K562 (cell line): ENCODE results near the gene PRKCG. TPM values are rescaled to one million over a fixed set of nuclear protein-coding genes. Genes with fewer than 3 reads are reported as not detected.

ENCODE experiments used
- ATAC-seq: fragments of 200-7000 bp; cut with Tn5 transposase; 3 replicates; pipeline ENCODE4 v1.9.1; 2020; ENCODE audit warnings: moderate library complexity
- BruUV-seq: library from RNA; stranded (reverse); fragments of 400-500 nt; replicated peaks from 2 replicates; lab custom pipeline; 2021; lab: Mats Ljungman, UMichigan
- CTCF ChIA-PET: fragments of 300-600 bp; formaldehyde crosslinking; extraction: SDS; loops from one replicate; lab custom pipeline; 2021; ENCODE audit warnings: low intra/inter-chr PET ratio; lab: Yijun Ruan, JAX
- POLR2A ChIA-PET: fragments of 300-600, 350-650 bp; sonication (Branson Sonifier 250); formaldehyde crosslinking; extraction: SDS; loops from one replicate; lab custom pipeline; 2021; ENCODE audit warnings: antibody characterized with exemption, inconsistent platforms; lab: Yijun Ruan, JAX
- DNase-seq, 4 experiments: peaks; one replicate each; pipeline versions ENCODE4 v3.0.0 to v3.0.0-alpha.2; 2011 to 2018; ENCODE audit warnings: low spot score in 3 of 4, mixed read lengths in 3 of 4; ENCODE audit errors: extremely low read depth in 1 of 4
- FAIRE-seq: peaks from 2 replicates; lab custom pipeline; 2011; peaks lifted over from hg19 to GRCh38; lab: Jason Lieb, UNC
- H2AFZ ChIP-seq: 2 replicates; pipeline ENCODE4 v1.6.0; 2011; ENCODE audit warnings: low read depth, low read length, control low read depth, inconsistent platforms
- H3K27ac ChIP-seq: fragments of 200-600 bp; 3 replicates; pipeline ENCODE4 v1.8.0; 2011; ENCODE audit warnings: low read depth, mild to moderate bottlenecking, control low read depth, inconsistent platforms, low read length, moderate library complexity, mixed read lengths; ENCODE audit errors: extremely low read depth
- H3K27me3 ChIP-seq, 2 experiments: fragments of 300-600 bp in 1 of 2; 2 replicates in 1 of 2; 3 replicates in 1 of 2; pipeline versions ENCODE4 v1.6.0 to v1.8.0; 2011; ENCODE audit warnings: inconsistent platforms in 2 of 2, low read length in 2 of 2, mild to moderate bottlenecking in 1 of 2, mixed read lengths in 1 of 2, moderate library complexity in 1 of 2; ENCODE audit not compliant: control insufficient read depth in 2 of 2, insufficient read depth in 2 of 2
- H3K36me3 ChIP-seq: fragments of 300-600 bp; 3 replicates; pipeline ENCODE4 v1.8.0; 2011; ENCODE audit warnings: mild to moderate bottlenecking, low read length, inconsistent platforms; ENCODE audit not compliant: control insufficient read depth, insufficient read depth
- H3K4me1 ChIP-seq, 2 experiments: fragments of 200-600 bp in 1 of 2; replicated peaks in 1 of 2; 2 replicates in 1 of 2; 3 replicates in 1 of 2; pipeline versions ENCODE4 v1.5.1 to v1.8.0; 2011; ENCODE audit warnings: inconsistent platforms in 2 of 2, low read length in 2 of 2, mild to moderate bottlenecking in 1 of 2, mixed read lengths in 1 of 2, moderate library complexity in 1 of 2; ENCODE audit not compliant: control insufficient read depth in 2 of 2, insufficient read depth in 2 of 2
- H3K4me2 ChIP-seq: 2 replicates; pipeline ENCODE4 v1.6.1; 2011; ENCODE audit warnings: low read length, control low read depth, inconsistent platforms, mixed read lengths; ENCODE audit not compliant: insufficient read depth
- H3K4me3 ChIP-seq: fragments of 200-600 bp; sonication (generic), shearing (Covaris generic); 2 replicates; pipeline ENCODE4 v1.5.1; 2016; ENCODE audit warnings: control low read depth, inconsistent platforms
- H3K79me2 ChIP-seq: fragments of 200-600 bp; 3 replicates; pipeline ENCODE4 v1.8.0; 2011; ENCODE audit warnings: low read length, inconsistent platforms; ENCODE audit not compliant: control insufficient read depth, insufficient read depth
- H3K9ac ChIP-seq, 2 experiments: 2 replicates each; pipeline versions ENCODE4 v1.6.0 to v1.6.1; 2011; ENCODE audit warnings: low read depth in 2 of 2, low read length in 2 of 2, control low read depth in 1 of 2, inconsistent platforms in 1 of 2, mild to moderate bottlenecking in 1 of 2, mixed read lengths in 1 of 2; ENCODE audit not compliant: insufficient read depth in 1 of 2
- H3K9me1 ChIP-seq: one replicate; pipeline ENCODE4 v1.6.0; 2011; ENCODE audit warnings: inconsistent platforms, mild to moderate bottlenecking, low read length, moderate library complexity; ENCODE audit not compliant: control insufficient read depth, insufficient read depth
- H3K9me3 ChIP-seq: replicated peaks from 2 replicates; pipeline ENCODE4 v1.5.1; 2011; ENCODE audit warnings: low read depth, low read length, inconsistent platforms; ENCODE audit not compliant: control insufficient read depth, insufficient read depth
- H4K20me1 ChIP-seq: replicated peaks from 2 replicates; pipeline ENCODE4 v1.6.1; 2011; ENCODE audit warnings: low read length, inconsistent platforms, mixed read lengths; ENCODE audit not compliant: control insufficient read depth, insufficient read depth
- ARID3A ChIP-seq: IDR thresholded peaks from 2 replicates; pipeline ENCODE4 v1.6.1; 2012; ENCODE audit warnings: low read depth, low read length, improper control_type of control experiment, borderline replicate concordance
- BACH1 ChIP-seq: fragments of 200-800 bp; sonication (Bioruptor generic); IDR thresholded peaks from 2 replicates; pipeline ENCODE4 v1.6.1; 2016; ENCODE audit warnings: missing genetic modification characterization, missing compliant biosample characterization
- E4F1 ChIP-seq: fragments of 250-450 bp; sonication (Bioruptor Pico); IDR thresholded peaks from 2 replicates; pipeline ENCODE4 v1.5.0; 2021; ENCODE audit warnings: mild to moderate bottlenecking, borderline replicate concordance
- ESRRB ChIP-seq: fragments of 250-450 bp; sonication (Bioruptor Pico); IDR thresholded peaks from 2 replicates; pipeline ENCODE4 v1.5.0; 2020; ENCODE audit warnings: mild to moderate bottlenecking, moderate library complexity, borderline replicate concordance
- GTF2B ChIP-seq: IDR thresholded peaks from 2 replicates; pipeline ENCODE4 v1.6.1; 2011; ENCODE audit not compliant: insufficient read length; ENCODE audit errors: extremely low read depth
- HMGN3 ChIP-seq: IDR thresholded peaks from 2 replicates; pipeline ENCODE4 v1.6.1; 2011; ENCODE audit warnings: borderline replicate concordance, low read depth, mild to moderate bottlenecking, mixed read lengths, low read length; ENCODE audit not compliant: insufficient read length; ENCODE audit errors: extremely low read depth
- ILK ChIP-seq: fragments of 450-650 bp; IDR thresholded peaks from 2 replicates; pipeline ENCODE4 v1.6.1; 2016; ENCODE audit warnings: missing genetic modification characterization, low read depth, mild to moderate bottlenecking, missing compliant biosample characterization, moderate library complexity, borderline replicate concordance
- ZNF280B ChIP-seq: fragments of 250-450 bp; sonication (Bioruptor Pico); IDR thresholded peaks from 2 replicates; pipeline ENCODE4 v1.5.1; 2021; ENCODE audit warnings: mild to moderate bottlenecking
- ZNF449 ChIP-seq: fragments of 250-450 bp; sonication (Bioruptor Pico); IDR thresholded peaks from 2 replicates; pipeline ENCODE4 v1.8.0; 2022; ENCODE audit warnings: moderate library complexity, mild to moderate bottlenecking, inconsistent platforms
- WGBS: fragments of 100-300 bp; shearing (Covaris generic); methylation state at CpG from one replicate; pipeline ENCODE4 v1.1.6; 2016; ENCODE audit warnings: low coverage, mixed read lengths; ENCODE audit not compliant: insufficient coverage; ENCODE audit errors: missing lambda C conversion rate; 5-methylcytosine and 5-hydroxymethylcytosine counted together
- in situ Hi-C: fragments of 300-500 bp; cut with MboI; formaldehyde crosslinking; loops from 4 replicates; pipeline ENCODE4 v1.15.0; 2018; ENCODE audit warnings: inconsistent platforms, mixed read lengths
- intact Hi-C: fragments of 100-400 bp; cut with micrococcal nuclease; formaldehyde crosslinking; loops from 2 replicates; pipeline ENCODE4 v1.14.2; 2022
- polyA plus RNA-seq, 8 experiments: library from polyadenylated mRNA; depleted of rRNA in 4 of 8; stranded (reverse) in 5 of 8; unstranded in 3 of 8; fragments of >200 nt; fragmentation: Nextera tagmentation in 2 of 8; fragmentation: Illumina TruSeq in 1 of 8; extraction: Ambion mirVana in 2 of 8; extraction: Trizol in 1 of 8; gene quantifications; 2 replicates each; pipeline versions ENCODE4 v1.2.1 to v1.2.3, GENCODE V29; 2011 to 2014; ENCODE audit warnings: inconsistent platforms in 1 of 8, missing spikeins in 1 of 8
- total RNA-seq, 7 experiments: library from RNA; depleted of rRNA in 6 of 7; stranded (reverse); fragments of >200 nt in 6 of 7; fragmentation: Illumina TruSeq in 2 of 7; extraction: Trizol in 2 of 7; gene quantifications; 2 replicates each; pipeline versions ENCODE4 v1.2.1 to v1.2.3, GENCODE V29; 2011 to 2021; ENCODE audit warnings: low replicate concordance in 1 of 7

Gene PRKCG
- total and polyA plus RNA-seq, 9 of the 15 experiments (the other 6 are each of a cell fraction or from before 2014, with no cell fraction given), result not detected

GRCh38 chr19:53927739-53928138, 45.7 kb downstream of the PRKCG start (continued):
- TF ChIP-seq E4F1 (CRISPR knock-in tag), result no peak

GRCh38 chr19:53936029-53936428, 54.0 kb downstream of the PRKCG start:
- in situ Hi-C loops, result no loop called here
- Histone ChIP-seq H3K79me2 (no peaks in the 10 kb centered on the region), H3K4me2 (no peak overlapping the region), H3K9ac (no peak overlapping the region), H2AFZ (no peak overlapping the region), H3K27ac (no peak overlapping the region), H3K9me1 (no peaks in the 10 kb centered on the region), H3K27me3 (peaks cover 7 to 9% of the 10 kb centered on the region in 2 experiments; a peak in 2 of 5 replicates), H3K4me3 (no peak overlapping the region), H3K36me3 (no peaks in the 10 kb centered on the region), H3K9me3 (no peaks in the 10 kb centered on the region), H4K20me1 (no peaks in the 10 kb centered on the region), H3K4me1 (no peaks in the 10 kb centered on the region)
- no TSS peak for BruUV-seq
- 2% methylated on average over 6 of the region's 7 CpGs for WGBS
- CTCF ChIA-PET, result no interaction called here
- POLR2A ChIA-PET, result no interaction called here
- TF ChIP-seq GTF2B (no peak), ILK (tag) (no peak), ARID3A (no peak), BACH1 (no peak), HMGN3 (no peak), ZNF280B (CRISPR knock-in tag) (no peak), ESRRB (CRISPR knock-in tag) (no peak), ZNF449 (no peak)
- no peak for DNase-seq
- no peak for ATAC-seq
- intact Hi-C loops, result no loop called here
- FAIRE-seq, result no peak
